Stomach (tissue), 9 donors: ENCODE results near the gene FBH1. TPM values are rescaled to one million over a fixed set of nuclear protein-coding genes. Genes with fewer than 3 reads are reported as not detected.
A peak's percentile ranks its signal among the peaks of the same experiment; 100 is the strongest.

Experiments
- DNase-seq, 2 donors: peaks; one replicate each; pipeline versions ENCODE4 v3.0.0 to v3.0.0-alpha.2; 2013 to 2019
- H3K27ac ChIP-seq, 5 donors: fragments of 200-600 bp in 4 of 5; sonication (generic) in 4 of 5; one replicate each; pipeline ENCODE4 v1.5.1; 2013 to 2019; ENCODE audit warnings: mild to moderate bottlenecking in 1 of 5, moderate library complexity in 1 of 5
- H3K27me3 ChIP-seq, 3 donors: fragments of 200-600 bp; sonication (generic); one replicate each; pipeline ENCODE4 v1.5.1; 2017 to 2019; ENCODE audit warnings: mixed run types in 1 of 3
- H3K36me3 ChIP-seq, 4 donors: fragments of 200-600 bp; sonication (generic); 1 replicate in 3 of 4; 2 replicates in 1 of 4; pipeline ENCODE4 v1.5.1; 2016 to 2019
- H3K4me1 ChIP-seq, 4 donors: fragments of 200-600 bp; sonication (generic); one replicate each; pipeline ENCODE4 v1.5.1; 2016 to 2019
- H3K4me3 ChIP-seq, 4 donors: fragments of 200-600 bp; sonication (generic) in 3 of 4; one replicate each; pipeline ENCODE4 v1.5.1; 2016 to 2019; ENCODE audit warnings: mild to moderate bottlenecking in 1 of 4
- H3K9me3 ChIP-seq, 4 donors: fragments of 200-600 bp; sonication (generic); one replicate each; pipeline ENCODE4 v1.5.1; 2016 to 2019
- CTCF ChIP-seq, 7 experiments: fragments of 450-650 bp in 4 of 7; fragments of 200-600 bp in 3 of 7; sonication (generic) in 3 of 7; IDR thresholded peaks; one replicate each; pipeline ENCODE4 v1.5.1; 2016 to 2019; ENCODE audit warnings: antibody characterized with exemption in 7 of 7, control low read depth in 2 of 7, mild to moderate bottlenecking in 1 of 7
- EP300 ChIP-seq: sonication (generic); formaldehyde crosslinking; IDR thresholded peaks from one replicate; pipeline ENCODE4 v1.6.1; 2017; ENCODE audit warnings: antibody characterized with exemption
- POLR2A ChIP-seq, 4 donors: fragments of 450-650 bp; IDR thresholded peaks; one replicate each; pipeline ENCODE4 v1.6.1; 2016; ENCODE audit warnings: antibody characterized with exemption in 4 of 4, control low read depth in 2 of 4, mild to moderate bottlenecking in 1 of 4, moderate library complexity in 1 of 4
- POLR2AphosphoS5 ChIP-seq, 3 donors: sonication (generic); formaldehyde crosslinking; IDR thresholded peaks; one replicate each; pipeline ENCODE4 v1.6.1; 2016; ENCODE audit warnings: antibody characterized with exemption in 3 of 3
- whole genome bisulfite sequencing, 5 donors: extraction: QIAGEN DNeasy Blood & Tissue Kit in 3 of 5; methylation state at CpG; one replicate each; pipeline versions ENCODE4 v1.1.5 to v1.1.7; 2013 to 2018; 5-methylcytosine and 5-hydroxymethylcytosine counted together
- intact Hi-C: fragments of 100-400 bp; cut with DNase I; formaldehyde crosslinking; loops from one replicate; pipeline ENCODE4 v1.15.1; 2023; ENCODE audit warnings: low total_unique reads
- polyA plus RNA-seq, 3 donors: library from polyadenylated mRNA; stranded (reverse); fragments of 200-250 nt; gene quantifications; one replicate each; pipeline ENCODE4 v1.2.3, GENCODE V29; 2013
- total RNA-seq, 5 donors: library from RNA; depleted of rRNA; stranded (reverse); fragments of >200 nt; gene quantifications; one replicate each; pipeline versions ENCODE4 v1.1.0 to v1.2.3, GENCODE V29; 2014 to 2016
- donor health status: healthy with polysubstance abuse.
- donor health status: Bipolar disorder and iron deficiency.
- donor health status: healthy.

The FBH1 gene
- total and polyA plus RNA-seq, 8 donors = 38.4 to 192 (median 53.3) TPM

GRCh38 chr10:5902511-5903274, 12.7 kb downstream of the FBH1 start:
- no peak for DNase-seq
- H3K9me3 ChIP-seq = peaks cover 0 to 10% (median 6%) of the 10 kb centered on the region in 4 donors
- no peak for TF ChIP-seq POLR2AphosphoS5 (IDR thresholded peaks at IDR 0.05)
- TF ChIP-seq POLR2A (IDR thresholded peaks at IDR 0.05) = no peak
- TF ChIP-seq EP300 = no peak
- no peak for TF ChIP-seq CTCF (IDR thresholded peaks at IDR 0.05)
- H3K27me3 ChIP-seq = no peaks in the 10 kb centered on the region
- no peak overlapping the region for H3K4me3 ChIP-seq
- no peak overlapping the region for H3K27ac ChIP-seq
- H3K4me1 ChIP-seq = peaks cover 0 to 18% (median 4%) of the 10 kb centered on the region in 4 donors
- intact Hi-C loops = no loop called here
- 85 to 92% (median 91%) methylated on average over 18 of the region's 18 CpGs for WGBS, 5 donors
- peaks cover 0 to 47% (median 36%) of the 10 kb centered on the region in 4 donors for H3K36me3 ChIP-seq

GRCh38 chr10:5903563-5903962, 13.5 kb downstream of the FBH1 start:
- 94 to 98% (median 96%) methylated on average over 6 of the region's 6 CpGs for WGBS, 5 donors
- peaks cover under 1 to 40% (median 35%) of the 10 kb centered on the region in 4 donors for H3K36me3 ChIP-seq
- H3K27me3 ChIP-seq = no peaks in the 10 kb centered on the region
- H3K4me3 ChIP-seq = no peak overlapping the region
- no peak overlapping the region for H3K27ac ChIP-seq
- TF ChIP-seq POLR2AphosphoS5 (IDR thresholded peaks at IDR 0.05) (no peak), POLR2A (IDR thresholded peaks at IDR 0.05) (no peak), CTCF (IDR thresholded peaks at IDR 0.05) (no peak), EP300 (no peak)
- peaks cover 0 to under 1% (median 0%) of the 10 kb centered on the region in 4 donors for H3K9me3 ChIP-seq
- peaks cover 0 to 18% (median 4%) of the 10 kb centered on the region in 4 donors for H3K4me1 ChIP-seq
- intact Hi-C loops = no loop called here
- peak in 1 of 2 donors; percentile 7 for DNase-seq

- no peak for TF ChIP-seq POLR2AphosphoS5 (IDR thresholded peaks at IDR 0.05)
- TF ChIP-seq POLR2A (IDR thresholded peaks at IDR 0.05) = no peak
- TF ChIP-seq CTCF (IDR thresholded peaks at IDR 0.05) = no peak
- TF ChIP-seq EP300 = no peak
- intact Hi-C loops = no loop called here
Measured at GRCh38 chr10:5904227-5904626, 14.2 kb downstream of the FBH1 start.

GRCh38 chr10:5905854-5906507, 15.9 kb downstream of the FBH1 start:
- peak; percentile 28 to 41 for DNase-seq

More at GRCh38 chr10:5904227-5904626, 14.2 kb downstream of the FBH1 start:
- Histone ChIP-seq H3K27me3 (no peaks in the 10 kb centered on the region), H3K4me3 (no peak overlapping the region), H3K9me3 (no peaks in the 10 kb centered on the region), H3K4me1 (peaks cover 0 to 18% (median 4%) of the 10 kb centered on the region in 4 donors), H3K27ac (peak overlapping the region in 1 of 5 donors; percentile 58), H3K36me3 (peaks cover 7 to 45% (median 39%) of the 10 kb centered on the region in 4 donors)
- no peak for DNase-seq
- 62 to 80% (median 73%) methylated on average over 4 of the region's 4 CpGs for WGBS, 5 donors

More at GRCh38 chr10:5905854-5906507, 15.9 kb downstream of the FBH1 start:
- TF ChIP-seq CTCF (IDR thresholded peaks at IDR 0.05) = no peak
- TF ChIP-seq POLR2A (IDR thresholded peaks at IDR 0.05) = no peak
- no peak for TF ChIP-seq EP300
- TF ChIP-seq POLR2AphosphoS5 (IDR thresholded peaks at IDR 0.05) = no peak
- Histone ChIP-seq H3K36me3 (peaks cover 24 to 62% (median 56%) of the 10 kb centered on the region in 4 donors), H3K27me3 (no peaks in the 10 kb centered on the region), H3K4me3 (no peak overlapping the region), H3K4me1 (peaks cover 0 to 18% (median 8%) of the 10 kb centered on the region in 4 donors), H3K9me3 (no peaks in the 10 kb centered on the region), H3K27ac (peak overlapping the region in 4 of 5 donors; percentile 6 to 58 (median 29))
- intact Hi-C loops = no loop called here
- 48 to 81% (median 78%) methylated on average over 13 of the region's 13 CpGs for WGBS, 5 donors
